GM23338 (cell line): ENCODE measurements around the gene MTCH2.

Experiments
- CREB1 ChIP-seq: fragments of 250-450 bp; sonication (Bioruptor Pico); IDR thresholded peaks from 2 replicates; pipeline ENCODE4 v1.5.0; 2020; ENCODE audit warnings: low read depth, mild to moderate bottlenecking, moderate library complexity
- EZH2 ChIP-seq: fragments of 200-600 bp; sonication (generic); IDR thresholded peaks from one replicate; pipeline ENCODE4 v1.8.0; 2017; ENCODE audit warnings: antibody characterized with exemption, mild to moderate bottlenecking, low read depth; ENCODE audit not compliant: unreplicated experiment
- EZH2phosphoT487 ChIP-seq: fragments of 200-600 bp; sonication (generic); IDR thresholded peaks from one replicate; pipeline ENCODE4 v1.8.1; 2018; ENCODE audit warnings: antibody characterized with exemption; ENCODE audit not compliant: unreplicated experiment
- JUNB ChIP-seq: IDR thresholded peaks from one replicate; pipeline ENCODE4 v1.6.1; 2016; ENCODE audit warnings: antibody characterized with exemption; ENCODE audit not compliant: unreplicated experiment
- NANOG ChIP-seq: IDR thresholded peaks from 2 replicates; pipeline ENCODE4 v1.6.1; 2016; ENCODE audit warnings: antibody characterized with exemption, borderline replicate concordance
- POLR2AphosphoS5 ChIP-seq: IDR thresholded peaks from 2 replicates; pipeline ENCODE4 v1.6.1; 2016; ENCODE audit warnings: antibody characterized with exemption, low read depth
- STAT1 ChIP-seq: IDR thresholded peaks from one replicate; pipeline ENCODE4 v1.6.1; 2016; ENCODE audit warnings: antibody characterized with exemption; ENCODE audit not compliant: unreplicated experiment
- ZNF114 ChIP-seq: fragments of 250-450 bp; sonication (Bioruptor Pico); IDR thresholded peaks from 2 replicates; pipeline ENCODE4 v1.5.0; 2020; ENCODE audit warnings: mild to moderate bottlenecking, moderate library complexity
- TF ChIP-seq, protein P1 (sequence below), 2 experiments: fragments of 200-600 bp in 1 of 2; sonication (generic) in 1 of 2; conservative IDR thresholded peaks; 2 replicates each; pipeline versions ENCODE4 v1.5.1 to v1.6.1; 2016 to 2017; ENCODE audit warnings: antibody characterized with exemption in 2 of 2, low read depth in 2 of 2, mild to moderate bottlenecking in 2 of 2, moderate library complexity in 1 of 2
- TF ChIP-seq, protein P2 (sequence below): IDR thresholded peaks from one replicate; pipeline ENCODE4 v1.6.1; 2018; ENCODE audit warnings: antibody characterized with exemption; ENCODE audit not compliant: unreplicated experiment
- TF ChIP-seq, protein P3 (sequence below): IDR thresholded peaks from 2 replicates; pipeline ENCODE4 v1.6.1; 2016; ENCODE audit warnings: antibody characterized with exemption
- TF ChIP-seq, protein P4 (sequence below): fragments of 250-450 bp; sonication (Bioruptor Pico); IDR thresholded peaks from 2 replicates; pipeline ENCODE4 v1.5.0; 2020; ENCODE audit warnings: mild to moderate bottlenecking, moderate library complexity

DNA sequence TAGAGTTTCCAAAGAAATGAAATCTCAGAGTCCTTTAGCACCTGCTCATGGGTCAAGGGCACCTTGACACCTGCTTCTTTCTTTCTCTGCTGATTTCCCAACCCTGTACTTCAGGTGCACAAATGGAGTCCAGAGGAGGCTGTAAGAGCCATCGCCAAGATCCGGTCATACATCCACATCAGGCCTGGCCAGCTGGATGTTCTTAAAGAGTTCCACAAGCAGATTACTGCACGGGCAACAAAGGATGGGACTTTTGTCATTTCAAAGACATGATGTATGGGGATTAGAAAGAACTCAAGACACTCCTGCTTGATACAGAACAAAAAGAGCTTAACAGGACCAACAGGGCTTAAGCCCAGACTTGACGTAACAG is 71.0 kb downstream of the MTCH2 start:
- TF ChIP-seq, protein P1, sequence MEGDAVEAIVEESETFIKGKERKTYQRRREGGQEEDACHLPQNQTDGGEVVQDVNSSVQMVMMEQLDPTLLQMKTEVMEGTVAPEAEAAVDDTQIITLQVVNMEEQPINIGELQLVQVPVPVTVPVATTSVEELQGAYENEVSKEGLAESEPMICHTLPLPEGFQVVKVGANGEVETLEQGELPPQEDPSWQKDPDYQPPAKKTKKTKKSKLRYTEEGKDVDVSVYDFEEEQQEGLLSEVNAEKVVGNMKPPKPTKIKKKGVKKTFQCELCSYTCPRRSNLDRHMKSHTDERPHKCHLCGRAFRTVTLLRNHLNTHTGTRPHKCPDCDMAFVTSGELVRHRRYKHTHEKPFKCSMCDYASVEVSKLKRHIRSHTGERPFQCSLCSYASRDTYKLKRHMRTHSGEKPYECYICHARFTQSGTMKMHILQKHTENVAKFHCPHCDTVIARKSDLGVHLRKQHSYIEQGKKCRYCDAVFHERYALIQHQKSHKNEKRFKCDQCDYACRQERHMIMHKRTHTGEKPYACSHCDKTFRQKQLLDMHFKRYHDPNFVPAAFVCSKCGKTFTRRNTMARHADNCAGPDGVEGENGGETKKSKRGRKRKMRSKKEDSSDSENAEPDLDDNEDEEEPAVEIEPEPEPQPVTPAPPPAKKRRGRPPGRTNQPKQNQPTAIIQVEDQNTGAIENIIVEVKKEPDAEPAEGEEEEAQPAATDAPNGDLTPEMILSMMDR (conservative IDR thresholded peaks at IDR 0.05; ENCODE audit: low read depth in 2 of 2), result no peak
- no peak for TF ChIP-seq EZH2
- TF ChIP-seq, protein P2, sequence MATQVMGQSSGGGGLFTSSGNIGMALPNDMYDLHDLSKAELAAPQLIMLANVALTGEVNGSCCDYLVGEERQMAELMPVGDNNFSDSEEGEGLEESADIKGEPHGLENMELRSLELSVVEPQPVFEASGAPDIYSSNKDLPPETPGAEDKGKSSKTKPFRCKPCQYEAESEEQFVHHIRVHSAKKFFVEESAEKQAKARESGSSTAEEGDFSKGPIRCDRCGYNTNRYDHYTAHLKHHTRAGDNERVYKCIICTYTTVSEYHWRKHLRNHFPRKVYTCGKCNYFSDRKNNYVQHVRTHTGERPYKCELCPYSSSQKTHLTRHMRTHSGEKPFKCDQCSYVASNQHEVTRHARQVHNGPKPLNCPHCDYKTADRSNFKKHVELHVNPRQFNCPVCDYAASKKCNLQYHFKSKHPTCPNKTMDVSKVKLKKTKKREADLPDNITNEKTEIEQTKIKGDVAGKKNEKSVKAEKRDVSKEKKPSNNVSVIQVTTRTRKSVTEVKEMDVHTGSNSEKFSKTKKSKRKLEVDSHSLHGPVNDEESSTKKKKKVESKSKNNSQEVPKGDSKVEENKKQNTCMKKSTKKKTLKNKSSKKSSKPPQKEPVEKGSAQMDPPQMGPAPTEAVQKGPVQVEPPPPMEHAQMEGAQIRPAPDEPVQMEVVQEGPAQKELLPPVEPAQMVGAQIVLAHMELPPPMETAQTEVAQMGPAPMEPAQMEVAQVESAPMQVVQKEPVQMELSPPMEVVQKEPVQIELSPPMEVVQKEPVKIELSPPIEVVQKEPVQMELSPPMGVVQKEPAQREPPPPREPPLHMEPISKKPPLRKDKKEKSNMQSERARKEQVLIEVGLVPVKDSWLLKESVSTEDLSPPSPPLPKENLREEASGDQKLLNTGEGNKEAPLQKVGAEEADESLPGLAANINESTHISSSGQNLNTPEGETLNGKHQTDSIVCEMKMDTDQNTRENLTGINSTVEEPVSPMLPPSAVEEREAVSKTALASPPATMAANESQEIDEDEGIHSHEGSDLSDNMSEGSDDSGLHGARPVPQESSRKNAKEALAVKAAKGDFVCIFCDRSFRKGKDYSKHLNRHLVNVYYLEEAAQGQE, result no peak
- no peak for TF ChIP-seq POLR2AphosphoS5
- TF ChIP-seq JUNB, result no peak
- TF ChIP-seq EZH2phosphoT487, result no peak
- TF ChIP-seq CREB1 (CRISPR knock-in tag), result no peak
- TF ChIP-seq, protein P3, sequence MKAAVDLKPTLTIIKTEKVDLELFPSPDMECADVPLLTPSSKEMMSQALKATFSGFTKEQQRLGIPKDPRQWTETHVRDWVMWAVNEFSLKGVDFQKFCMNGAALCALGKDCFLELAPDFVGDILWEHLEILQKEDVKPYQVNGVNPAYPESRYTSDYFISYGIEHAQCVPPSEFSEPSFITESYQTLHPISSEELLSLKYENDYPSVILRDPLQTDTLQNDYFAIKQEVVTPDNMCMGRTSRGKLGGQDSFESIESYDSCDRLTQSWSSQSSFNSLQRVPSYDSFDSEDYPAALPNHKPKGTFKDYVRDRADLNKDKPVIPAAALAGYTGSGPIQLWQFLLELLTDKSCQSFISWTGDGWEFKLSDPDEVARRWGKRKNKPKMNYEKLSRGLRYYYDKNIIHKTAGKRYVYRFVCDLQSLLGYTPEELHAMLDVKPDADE, result no peak
- no peak for TF ChIP-seq ZNF114 (CRISPR knock-in tag)
- no peak for TF ChIP-seq STAT1
- TF ChIP-seq, protein P4, sequence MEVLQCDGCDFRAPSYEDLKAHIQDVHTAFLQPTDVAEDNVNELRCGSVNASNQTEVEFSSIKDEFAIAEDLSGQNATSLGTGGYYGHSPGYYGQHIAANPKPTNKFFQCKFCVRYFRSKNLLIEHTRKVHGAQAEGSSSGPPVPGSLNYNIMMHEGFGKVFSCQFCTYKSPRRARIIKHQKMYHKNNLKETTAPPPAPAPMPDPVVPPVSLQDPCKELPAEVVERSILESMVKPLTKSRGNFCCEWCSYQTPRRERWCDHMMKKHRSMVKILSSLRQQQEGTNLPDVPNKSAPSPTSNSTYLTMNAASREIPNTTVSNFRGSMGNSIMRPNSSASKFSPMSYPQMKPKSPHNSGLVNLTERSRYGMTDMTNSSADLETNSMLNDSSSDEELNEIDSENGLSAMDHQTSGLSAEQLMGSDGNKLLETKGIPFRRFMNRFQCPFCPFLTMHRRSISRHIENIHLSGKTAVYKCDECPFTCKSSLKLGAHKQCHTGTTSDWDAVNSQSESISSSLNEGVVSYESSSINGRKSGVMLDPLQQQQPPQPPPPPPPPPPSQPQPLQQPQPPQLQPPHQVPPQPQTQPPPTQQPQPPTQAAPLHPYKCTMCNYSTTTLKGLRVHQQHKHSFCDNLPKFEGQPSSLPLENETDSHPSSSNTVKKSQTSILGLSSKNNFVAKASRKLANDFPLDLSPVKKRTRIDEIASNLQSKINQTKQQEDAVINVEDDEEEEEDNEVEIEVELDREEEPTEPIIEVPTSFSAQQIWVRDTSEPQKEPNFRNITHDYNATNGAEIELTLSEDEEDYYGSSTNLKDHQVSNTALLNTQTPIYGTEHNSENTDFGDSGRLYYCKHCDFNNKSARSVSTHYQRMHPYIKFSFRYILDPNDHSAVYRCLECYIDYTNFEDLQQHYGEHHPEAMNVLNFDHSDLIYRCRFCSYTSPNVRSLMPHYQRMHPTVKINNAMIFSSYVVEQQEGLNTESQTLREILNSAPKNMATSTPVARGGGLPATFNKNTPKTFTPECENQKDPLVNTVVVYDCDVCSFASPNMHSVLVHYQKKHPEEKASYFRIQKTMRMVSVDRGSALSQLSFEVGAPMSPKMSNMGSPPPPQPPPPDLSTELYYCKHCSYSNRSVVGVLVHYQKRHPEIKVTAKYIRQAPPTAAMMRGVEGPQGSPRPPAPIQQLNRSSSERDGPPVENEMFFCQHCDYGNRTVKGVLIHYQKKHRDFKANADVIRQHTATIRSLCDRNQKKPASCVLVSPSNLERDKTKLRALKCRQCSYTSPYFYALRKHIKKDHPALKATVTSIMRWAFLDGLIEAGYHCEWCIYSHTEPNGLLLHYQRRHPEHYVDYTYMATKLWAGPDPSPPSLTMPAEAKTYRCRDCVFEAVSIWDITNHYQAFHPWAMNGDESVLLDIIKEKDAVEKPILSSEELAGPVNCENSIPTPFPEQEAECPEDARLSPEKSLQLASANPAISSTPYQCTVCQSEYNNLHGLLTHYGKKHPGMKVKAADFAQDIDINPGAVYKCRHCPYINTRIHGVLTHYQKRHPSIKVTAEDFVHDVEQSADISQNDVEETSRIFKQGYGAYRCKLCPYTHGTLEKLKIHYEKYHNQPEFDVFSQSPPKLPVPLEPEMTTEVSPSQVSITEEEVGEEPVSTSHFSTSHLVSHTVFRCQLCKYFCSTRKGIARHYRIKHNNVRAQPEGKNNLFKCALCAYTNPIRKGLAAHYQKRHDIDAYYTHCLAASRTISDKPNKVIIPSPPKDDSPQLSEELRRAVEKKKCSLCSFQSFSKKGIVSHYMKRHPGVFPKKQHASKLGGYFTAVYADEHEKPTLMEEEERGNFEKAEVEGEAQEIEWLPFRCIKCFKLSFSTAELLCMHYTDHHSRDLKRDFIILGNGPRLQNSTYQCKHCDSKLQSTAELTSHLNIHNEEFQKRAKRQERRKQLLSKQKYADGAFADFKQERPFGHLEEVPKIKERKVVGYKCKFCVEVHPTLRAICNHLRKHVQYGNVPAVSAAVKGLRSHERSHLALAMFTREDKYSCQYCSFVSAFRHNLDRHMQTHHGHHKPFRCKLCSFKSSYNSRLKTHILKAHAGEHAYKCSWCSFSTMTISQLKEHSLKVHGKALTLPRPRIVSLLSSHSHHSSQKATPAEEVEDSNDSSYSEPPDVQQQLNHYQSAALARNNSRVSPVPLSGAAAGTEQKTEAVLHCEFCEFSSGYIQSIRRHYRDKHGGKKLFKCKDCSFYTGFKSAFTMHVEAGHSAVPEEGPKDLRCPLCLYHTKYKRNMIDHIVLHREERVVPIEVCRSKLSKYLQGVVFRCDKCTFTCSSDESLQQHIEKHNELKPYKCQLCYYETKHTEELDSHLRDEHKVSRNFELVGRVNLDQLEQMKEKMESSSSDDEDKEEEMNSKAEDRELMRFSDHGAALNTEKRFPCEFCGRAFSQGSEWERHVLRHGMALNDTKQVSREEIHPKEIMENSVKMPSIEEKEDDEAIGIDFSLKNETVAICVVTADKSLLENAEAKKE, result no peak
- TF ChIP-seq NANOG, result no peak
